Erythroblast (primary cell): ENCODE data around the gene FYB2.
"Not testable (repeated sequence)": the region's sequence is repeated elsewhere in the genome, so short reads cannot be mapped to it uniquely, and the experiment has no call there.

Experiments
- DNase-seq, 2 experiments: peaks; one replicate each; lab custom pipeline; 2025; lab: John Stamatoyannopoulos, UW
- GATA1 ChIP-seq: IDR thresholded peaks from 2 replicates; pipeline ENCODE4 v1.6.1; 2011; ENCODE audit warnings: low read depth, mild to moderate bottlenecking, control low read depth, low read length, moderate library complexity
- POLR2A ChIP-seq: IDR thresholded peaks from 2 replicates; pipeline ENCODE4 v1.6.1; 2011; ENCODE audit warnings: mild to moderate bottlenecking, low read length

The FYB2 gene

DNA sequence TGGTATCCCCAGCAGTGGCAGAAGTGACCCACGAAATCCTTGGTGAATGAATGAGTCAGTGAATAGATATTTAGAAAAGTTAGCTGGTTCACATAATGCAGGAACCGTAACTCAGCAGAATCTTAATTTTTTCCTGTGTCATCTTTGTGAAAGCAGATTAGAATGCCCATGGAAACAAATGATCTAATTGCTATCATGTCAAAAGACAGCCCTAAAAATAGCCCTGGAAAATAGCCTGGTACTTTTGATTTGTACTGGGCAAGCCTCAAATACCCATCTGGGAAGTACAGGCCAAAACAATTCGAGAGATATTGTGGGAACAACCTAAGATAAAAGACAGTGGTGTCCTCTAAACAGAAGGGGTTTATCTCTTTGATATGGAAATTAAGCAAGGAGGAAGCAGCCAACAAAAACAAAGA lies 21.1 kb downstream of the FYB2 start:
- TF ChIP-seq POLR2A (no peak), GATA1 (no peak)
- no peak for DNase-seq

GRCh38 chr1:56797065-56797685 lies 22.0 kb downstream of the FYB2 start:
- no peak for DNase-seq
- TF ChIP-seq GATA1 = no peak
- TF ChIP-seq POLR2A = no peak

DNA sequence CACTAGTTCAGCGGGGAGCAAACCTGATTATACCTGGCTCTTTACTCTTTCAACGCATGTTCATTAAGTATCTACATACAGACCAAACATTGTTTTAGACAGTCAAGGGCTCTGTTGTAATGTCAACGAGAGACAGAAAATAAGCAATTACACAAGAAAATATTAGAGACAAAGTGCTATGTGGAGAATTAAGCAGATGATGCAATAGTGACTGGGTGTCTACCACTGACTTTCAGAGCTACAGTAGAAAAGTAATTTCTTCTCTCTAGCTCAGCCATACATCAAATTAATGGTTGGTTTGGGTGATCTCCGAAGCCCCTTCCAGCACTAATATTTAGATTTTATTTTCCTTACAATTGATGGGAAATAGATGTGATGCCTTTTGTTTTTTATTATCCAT lies 23.3 kb downstream of the FYB2 start:
- no peak for DNase-seq
- no peak for TF ChIP-seq GATA1

- TF ChIP-seq GATA1 = no peak
- DNase-seq = no peak
Measured at GRCh38 chr1:56790036-56790435, 29.2 kb downstream of the FYB2 start.

DNA sequence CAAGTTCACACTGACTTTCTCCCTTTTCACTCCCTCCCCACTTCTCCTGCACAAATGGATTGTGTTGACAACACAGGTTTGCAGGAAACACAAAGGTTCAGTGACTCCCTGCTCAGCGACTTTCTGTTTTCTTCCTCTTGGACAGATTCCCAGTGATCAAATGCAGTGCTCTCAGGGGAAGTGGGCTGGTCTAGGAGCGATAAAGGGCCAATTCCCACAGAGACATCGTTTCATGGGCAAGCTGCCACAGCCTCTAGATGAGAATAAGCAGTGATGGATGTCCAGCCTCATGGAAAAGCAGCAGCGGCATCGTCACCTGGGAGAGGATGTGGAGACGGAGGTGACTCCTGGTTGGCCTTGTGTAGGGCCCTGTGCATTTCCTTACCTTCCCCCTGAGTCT lies 30.6 kb downstream of the FYB2 start:
- DNase-seq = no peak
- TF ChIP-seq GATA1 (no peak), POLR2A (no peak)

- TF ChIP-seq GATA1 (no peak), POLR2A (no peak)
- DNase-seq = no peak
Measured at GRCh38 chr1:56788102-56788501, 31.1 kb downstream of the FYB2 start.

- DNase-seq = no peak
- no peak for TF ChIP-seq GATA1
- TF ChIP-seq POLR2A = no peak
Measured at GRCh38 chr1:56787330-56787729, 31.9 kb downstream of the FYB2 start.

DNA sequence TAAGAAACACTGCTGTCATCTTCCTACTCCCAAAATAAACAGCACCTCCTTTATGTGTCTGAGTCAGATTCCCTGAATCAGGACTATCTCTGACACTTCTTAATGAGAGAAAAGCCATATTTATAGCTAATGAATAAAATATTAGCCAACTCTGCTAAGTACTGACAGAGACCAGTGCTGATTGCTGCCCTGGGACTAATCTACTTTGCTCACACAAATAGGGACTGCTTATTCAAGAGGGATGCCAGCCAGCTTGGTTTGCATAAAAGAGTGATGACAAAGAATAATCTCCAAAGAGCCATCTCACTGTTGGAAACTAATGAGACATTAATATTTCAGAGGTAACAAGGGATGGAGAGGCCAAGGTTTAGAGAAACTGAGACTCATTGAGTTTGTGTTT lies 36.4 kb downstream of the FYB2 start:
- TF ChIP-seq POLR2A = no peak
- TF ChIP-seq GATA1 = no peak
- DNase-seq = no peak

GRCh38 chr1:56780826-56781225 lies 38.4 kb downstream of the FYB2 start:
- TF ChIP-seq GATA1 = no peak
- no peak for TF ChIP-seq POLR2A
- DNase-seq = no peak

DNA sequence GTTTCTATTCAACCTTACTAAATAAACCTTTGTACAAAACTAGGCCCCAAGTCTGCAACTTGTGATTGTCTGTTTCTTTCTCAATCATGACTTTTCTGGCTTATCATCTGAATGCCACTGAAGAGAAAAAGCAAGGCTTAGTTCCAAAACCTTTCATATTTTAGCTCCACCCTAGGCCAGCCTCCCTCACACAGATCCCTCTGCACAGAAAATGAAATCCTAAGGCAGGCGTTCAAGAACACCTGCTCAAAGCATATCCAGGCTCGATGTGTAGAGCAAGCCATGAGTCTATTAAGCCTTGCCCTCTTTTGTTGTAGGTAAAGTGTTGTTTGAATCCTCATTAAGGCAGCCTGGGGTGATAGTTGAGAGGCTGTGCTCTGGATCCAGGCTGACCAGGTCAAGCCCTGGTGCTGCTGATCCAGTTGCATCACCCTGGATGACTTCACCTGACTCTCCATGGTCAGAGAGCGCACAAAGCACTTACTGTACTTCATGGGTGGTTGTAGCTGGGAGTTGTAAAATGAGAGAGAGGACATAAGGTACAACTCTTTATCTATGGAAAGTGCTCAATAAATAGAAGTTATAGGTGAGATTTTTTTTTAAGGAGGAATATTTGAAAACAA lies 39.0 kb downstream of the FYB2 start:
- TF ChIP-seq POLR2A (no peak), GATA1 (no peak)
- DNase-seq = no peak

DNA sequence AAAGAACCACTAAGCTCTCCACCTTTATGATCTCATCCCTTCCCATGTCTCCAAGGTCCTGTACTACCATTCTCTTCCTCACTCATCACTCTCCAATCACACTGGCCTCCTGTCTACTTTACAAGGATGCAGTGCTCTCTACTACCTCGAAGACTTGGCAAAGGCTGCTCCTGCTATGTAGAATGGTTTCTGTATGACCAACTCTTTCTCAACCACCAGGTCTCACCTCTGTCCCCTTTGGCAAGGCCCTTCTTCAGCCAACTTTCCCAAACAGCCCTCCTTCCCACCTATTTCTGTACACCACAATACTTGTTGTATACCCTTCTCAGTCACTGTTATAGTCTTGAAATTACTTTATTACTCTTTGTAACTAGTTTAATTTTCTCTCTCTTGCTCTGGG lies 41.2 kb downstream of the FYB2 start:
- TF ChIP-seq GATA1 (no peak), POLR2A (no peak)

GRCh38 chr1:56774732-56775131 lies 44.5 kb downstream of the FYB2 start:
- DNase-seq = not testable (repeated sequence)

More for the DNA sequence above, 41.2 kb downstream of the FYB2 start:
- DNase-seq = no peak

DNA sequence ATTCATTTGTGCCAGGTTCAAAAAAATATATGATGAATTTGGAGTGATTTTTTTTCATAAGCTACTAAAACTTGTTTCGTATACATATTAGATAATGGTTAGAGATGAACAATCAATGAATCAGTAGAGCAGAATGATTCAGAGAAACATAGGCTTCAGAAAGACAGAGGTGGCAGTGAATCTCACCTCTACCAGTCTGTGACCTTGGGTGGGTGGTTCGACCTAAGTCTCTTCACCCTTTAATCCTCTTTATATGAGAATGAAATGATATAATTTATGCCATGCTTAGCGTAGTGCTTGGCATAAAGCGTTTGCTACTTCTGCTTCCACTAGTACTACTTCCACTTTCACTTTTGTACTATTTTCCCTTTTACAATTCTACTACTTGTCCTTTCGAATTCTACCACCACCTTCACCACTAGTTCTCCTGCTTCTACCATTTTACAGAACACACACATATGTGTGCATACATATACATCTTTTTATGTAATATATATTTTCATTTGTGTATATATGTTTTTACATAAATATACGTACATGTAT lies 45.1 kb downstream of the FYB2 start:
- DNase-seq = no peak
- TF ChIP-seq POLR2A = no peak

DNA sequence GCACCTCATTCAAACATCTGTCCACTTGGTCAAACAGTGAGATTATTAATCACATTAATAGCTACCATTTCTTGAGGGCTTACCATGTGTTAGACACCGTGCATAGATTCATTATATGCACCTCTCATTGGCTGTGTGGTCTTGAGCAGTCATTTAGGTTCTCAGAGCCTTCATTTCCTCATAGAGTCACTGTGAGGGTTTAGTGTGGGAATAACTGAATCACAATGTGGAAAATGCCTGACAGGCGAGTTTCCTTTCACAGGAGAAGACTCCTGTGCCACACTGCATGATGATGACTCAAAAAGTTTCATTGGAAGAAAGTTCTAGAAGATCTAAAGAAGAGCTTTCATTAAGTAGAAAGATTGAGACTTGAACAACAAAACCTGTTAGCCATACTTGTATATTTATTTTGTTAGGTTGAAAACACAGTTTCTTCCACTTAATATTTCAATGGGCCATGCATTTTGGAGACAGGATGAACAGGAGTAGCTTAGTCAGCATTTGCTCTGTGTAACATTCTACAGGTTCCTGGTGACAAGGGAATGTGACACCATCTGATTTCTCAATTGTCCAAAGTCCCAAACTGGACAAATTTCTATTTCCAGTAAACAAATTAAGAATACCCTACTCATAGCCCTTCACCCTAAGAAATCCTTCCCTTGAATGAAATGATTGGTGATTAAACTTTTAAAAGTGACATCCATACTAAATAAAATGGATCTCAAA lies 45.7 kb downstream of the FYB2 start:
- TF ChIP-seq GATA1 (no peak), POLR2A (no peak)
- DNase-seq = no peak
